ENCODE data around the gene ARMH3.

- TF ChIP-seq SIN3A (IDR thresholded peaks at IDR 0.05; ENCODE audit: borderline replicate concordance, insufficient read depth, low read length): no peak
- no peak for TF ChIP-seq POLR2AphosphoS5 (IDR thresholded peaks at IDR 0.05; ENCODE audit: low read depth, low read length)
These were observed 176.3 kb downstream of the ARMH3 start for GRCh38 chr10:101879456-101880231.

Data from PFSK-1 (cell line).